Bone marrow (tissue), 2 donors: ENCODE results near the gene GJE1.
"Not testable (repeated sequence)": the region's sequence is repeated elsewhere in the genome, so short reads cannot be mapped to it uniquely, and the experiment has no call there.

Experiments
- DNase-seq, 2 donors: peaks; one replicate each; lab custom pipeline; 2025; lab: John Stamatoyannopoulos, UW

Gene GJE1, protein sequence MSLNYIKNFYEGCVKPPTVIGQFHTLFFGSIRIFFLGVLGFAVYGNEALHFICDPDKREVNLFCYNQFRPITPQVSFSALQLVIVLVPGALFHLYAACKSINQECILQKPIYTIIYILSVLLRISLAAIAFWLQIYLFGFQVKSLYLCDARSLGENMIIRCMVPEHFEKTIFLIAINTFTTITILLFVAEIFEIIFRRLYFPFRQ

DNA sequence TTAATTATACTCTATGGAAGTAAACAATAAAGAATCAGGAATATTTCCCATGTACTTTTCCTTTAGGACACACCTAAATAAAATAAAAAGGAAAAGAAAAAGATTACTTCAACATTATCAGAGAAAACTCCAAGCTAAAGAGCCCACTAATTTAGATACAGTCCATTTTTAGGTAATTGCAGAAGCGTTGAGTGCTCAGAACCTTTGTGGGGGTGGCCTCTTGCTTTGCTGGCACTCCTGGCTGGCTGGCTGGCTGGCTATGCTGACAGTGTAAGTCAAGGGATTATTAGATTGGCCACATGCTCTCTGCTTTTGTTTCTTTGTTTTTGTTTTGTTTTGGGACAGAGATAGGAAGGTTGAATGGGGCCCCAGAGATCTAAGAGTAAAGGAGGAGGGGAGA lies at the start of gene GJE1:
Gene GJE1, plus strand, starts transcription at position 301 of the 400 bp plus-strand sequence. CDS start 234 bp downstream, outside the sequence.
- no peak for DNase-seq

DNA sequence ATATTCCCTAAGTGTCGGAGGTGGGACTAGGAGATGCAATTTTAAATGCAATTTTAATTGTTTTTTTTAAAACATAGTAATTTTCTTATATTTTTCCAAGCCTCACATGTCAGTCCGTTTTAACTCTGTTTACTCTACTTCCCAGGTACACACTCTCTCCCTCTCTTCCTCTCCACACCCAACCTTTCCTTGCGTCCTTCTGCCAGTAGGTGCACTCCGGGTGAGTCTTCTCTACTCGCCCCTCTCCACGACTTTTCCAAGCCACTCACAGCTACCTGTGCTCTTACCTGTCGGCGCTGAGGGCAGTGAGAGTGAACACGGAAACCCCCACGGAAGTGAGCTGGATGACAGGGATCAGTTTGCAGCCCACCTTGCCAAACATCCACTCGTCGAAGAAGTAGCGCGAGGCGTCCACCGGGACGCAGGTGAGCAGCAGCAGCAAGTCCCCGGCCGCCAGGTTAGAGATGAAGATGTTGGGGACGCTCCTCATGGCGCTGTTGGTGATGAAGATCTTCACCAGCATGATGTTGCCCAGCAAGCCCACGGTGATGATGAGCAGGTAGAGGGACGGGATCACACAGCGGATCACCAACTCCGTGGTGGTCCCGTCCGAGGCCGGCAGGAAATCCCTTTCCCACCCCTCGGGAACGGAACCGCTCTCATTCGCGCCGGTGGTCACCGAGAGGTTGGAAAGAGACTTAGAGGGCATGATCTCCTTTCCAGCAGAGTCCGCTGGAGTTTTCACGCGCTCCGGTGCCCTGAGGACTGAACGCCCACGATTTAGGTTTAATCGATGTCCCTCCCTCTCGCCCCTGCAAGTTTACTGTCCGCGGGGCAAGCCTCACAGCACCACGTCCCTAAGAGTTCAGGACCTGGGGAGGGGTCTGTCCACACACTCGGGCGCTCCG lies 44.5 kb upstream of the GJE1 start:
- DNase-seq, result no peak

GRCh38 chr6:142088858-142089216 lies 43.9 kb upstream of the GJE1 start:
- DNase-seq, result no peak

DNA sequence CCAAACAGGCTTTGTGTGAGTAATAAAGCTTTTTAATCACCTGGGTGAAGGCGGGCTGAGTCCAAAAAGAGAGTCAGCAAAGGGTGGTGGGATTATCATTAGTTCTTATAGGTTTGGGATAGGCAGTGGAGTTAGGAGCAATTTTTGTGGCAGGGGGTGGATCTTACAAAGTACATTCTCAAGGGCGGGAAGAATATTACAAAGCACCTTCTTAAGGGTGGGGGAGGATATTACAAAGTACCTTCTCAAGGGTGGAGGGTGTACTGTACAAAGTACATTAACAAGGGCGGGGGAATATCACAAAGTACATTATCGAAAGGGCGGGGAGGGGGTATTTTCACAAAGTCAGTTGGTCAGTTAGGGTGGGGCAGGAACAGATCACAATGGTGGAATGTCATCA lies 27.9 kb upstream of the GJE1 start:
- not testable (repeated sequence) for DNase-seq

DNA sequence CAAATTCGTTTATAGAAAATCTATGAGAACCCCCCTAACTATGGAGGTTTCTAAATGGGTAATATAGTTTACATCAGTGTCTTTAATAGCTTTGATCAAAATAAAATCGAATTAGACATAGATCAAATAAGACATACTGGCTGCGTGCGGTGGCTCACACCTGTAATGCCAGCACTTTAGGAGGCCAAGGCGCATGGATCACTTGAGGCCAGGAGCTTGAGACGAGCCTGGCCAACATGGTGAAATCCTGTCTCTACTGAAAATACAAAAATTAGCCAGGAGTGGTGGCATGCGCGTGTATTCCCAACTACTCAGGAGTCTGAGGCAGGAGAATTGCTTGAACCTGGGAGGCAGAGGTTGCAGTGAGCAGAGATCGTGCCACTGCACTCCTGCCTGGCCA lies 21.9 kb upstream of the GJE1 start:
- not testable (repeated sequence) for DNase-seq

- peak in 1 of 2 donors; percentile 58 for DNase-seq
Measured at GRCh38 chr6:142112451-142113061, 20.2 kb upstream of the GJE1 start.

- DNase-seq, result no peak
Measured at GRCh38 chr6:142117366-142117765, 15.4 kb upstream of the GJE1 start.

DNA sequence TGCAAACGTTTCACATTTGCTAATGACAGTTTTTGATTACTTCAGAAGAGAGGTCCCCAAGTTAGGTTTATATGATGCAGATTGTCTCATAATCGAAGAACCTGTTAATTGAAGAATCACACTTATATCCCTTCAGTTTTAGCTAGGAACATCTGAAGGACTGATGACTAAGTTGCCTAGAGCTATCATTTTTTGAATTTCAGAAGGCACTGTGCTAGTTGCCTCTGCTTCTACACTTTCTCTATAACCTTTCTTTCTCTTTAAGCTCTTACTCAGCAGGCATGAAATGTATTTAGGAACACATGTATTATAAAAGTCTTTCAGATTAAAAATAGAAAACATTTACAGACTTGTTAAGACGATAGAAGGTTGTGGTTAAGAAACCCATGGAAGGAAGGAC lies 14.4 kb upstream of the GJE1 start:
- no peak for DNase-seq

DNA sequence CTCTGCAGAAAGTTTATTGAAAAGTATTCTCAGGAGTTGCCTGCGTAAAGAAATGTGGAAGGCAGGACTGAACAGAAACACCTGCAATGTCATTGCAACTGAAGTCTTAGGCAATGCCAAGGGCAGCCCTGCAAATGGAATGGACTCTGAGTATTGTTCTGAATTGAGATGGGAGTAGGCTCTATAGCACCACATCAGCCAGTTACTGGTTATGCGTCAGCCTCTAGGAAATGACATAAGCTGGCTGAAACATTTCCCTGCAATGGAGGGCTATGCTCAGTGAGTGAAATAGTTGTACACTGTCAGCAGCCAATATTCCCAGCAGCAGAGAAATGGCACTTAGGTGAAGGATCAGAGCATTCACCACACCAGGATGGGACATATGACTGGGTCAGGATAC lies 13.8 kb upstream of the GJE1 start:
- no peak for DNase-seq

- no peak for DNase-seq
Measured at GRCh38 chr6:142121342-142121741, 11.4 kb upstream of the GJE1 start.

- DNase-seq, result no peak
Measured at GRCh38 chr6:142130814-142131213, 1.9 kb upstream of the GJE1 start.

DNA sequence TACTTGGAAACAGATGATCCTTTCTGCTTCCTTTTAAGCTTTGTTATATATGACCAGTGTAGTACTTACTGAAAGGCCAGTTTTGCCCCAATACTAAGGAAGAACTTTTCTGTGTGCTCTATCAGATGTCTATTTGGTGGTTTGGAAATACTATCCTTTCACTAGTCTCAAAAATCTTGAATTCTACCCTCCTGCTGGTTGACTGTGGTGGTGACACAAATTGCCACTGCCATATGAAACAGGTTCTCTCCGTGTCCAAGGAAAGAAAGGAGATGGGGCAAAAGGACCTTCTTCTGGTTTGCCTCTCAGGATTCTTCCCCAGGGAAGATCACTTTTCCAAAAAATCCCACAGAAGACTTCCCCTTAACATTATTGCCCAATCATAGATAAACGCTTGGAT lies 6.2 kb downstream of the GJE1 start:
- DNase-seq, result no peak

- DNase-seq, result not testable (repeated sequence)
Measured at GRCh38 chr6:142141531-142141930, 8.8 kb downstream of the GJE1 start.

- DNase-seq, result peak; percentile 68 to 95
Measured at GRCh38 chr6:142146828-142147662, 14.3 kb downstream of the GJE1 start, which contains the start of the genes NMBR and VTA1. Gene NMBR (minus strand): TSS chr6:142147122. CDS start chr6:142088658, 58,464 bp downstream. Gene VTA1 (plus strand): TSS chr6:142147263. CDS start chr6:142147288, 25 bp downstream.

- no peak for DNase-seq
Measured at GRCh38 chr6:142152746-142153145, 20.0 kb downstream of the GJE1 start.

GRCh38 chr6:142153196-142153595 lies 20.5 kb downstream of the GJE1 start:
- no peak for DNase-seq

GRCh38 chr6:142154336-142154735 lies 21.6 kb downstream of the GJE1 start:
- no peak for DNase-seq

GRCh38 chr6:142155091-142155490 lies 22.4 kb downstream of the GJE1 start:
- no peak for DNase-seq

DNA sequence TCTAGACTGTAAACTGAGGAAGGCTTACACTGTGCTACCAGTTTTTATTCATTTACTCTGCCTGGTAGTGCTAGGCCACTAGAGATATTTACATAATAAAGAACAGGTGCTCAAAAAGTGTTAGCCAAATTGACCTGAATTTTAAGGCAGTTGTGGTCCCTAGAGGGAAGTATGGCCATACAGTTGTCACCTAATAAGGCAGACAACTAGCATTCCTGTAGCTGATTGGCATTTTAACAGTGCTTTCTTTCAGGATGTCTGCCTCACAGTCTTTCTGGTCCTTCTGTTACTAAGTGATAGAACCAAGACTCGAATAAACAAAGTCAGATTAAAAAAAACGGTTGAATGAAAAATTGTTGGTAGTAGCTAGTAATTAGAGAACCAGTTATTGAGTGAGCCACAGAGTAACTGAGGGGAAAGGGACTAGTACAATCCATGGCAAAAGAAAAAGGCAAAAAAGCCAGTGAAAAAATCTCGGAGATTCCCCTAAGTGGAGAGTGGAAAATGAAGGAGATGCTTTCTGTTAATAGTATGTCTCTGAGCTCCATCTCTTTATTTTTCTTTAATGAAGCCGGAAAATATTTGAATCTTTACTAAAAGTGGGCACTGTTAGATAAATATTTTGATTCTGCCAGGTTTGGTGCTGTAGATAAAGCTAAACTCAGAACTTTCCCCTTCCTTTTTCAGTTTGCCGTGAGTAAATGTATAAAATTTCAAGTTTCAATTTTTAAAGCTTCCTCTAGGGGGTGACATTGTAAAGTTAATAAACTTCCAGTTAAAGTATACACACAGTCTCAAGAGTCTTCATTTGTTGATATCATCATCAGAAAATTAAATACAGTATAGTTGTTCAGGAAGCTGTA lies 23.4 kb downstream of the GJE1 start:
- no peak for DNase-seq

GRCh38 chr6:142156758-142157068 lies 24.0 kb downstream of the GJE1 start:
- not testable (repeated sequence) for DNase-seq

GRCh38 chr6:142162780-142163179 lies 30.1 kb downstream of the GJE1 start:
- no peak for DNase-seq
